RWPE2 (cell line): Measurements from ENCODE around the gene CDC14C.

ENCODE experiments used
- ATAC-seq: fragments of 200-7000 bp; cut with Tn5 transposase; 3 replicates; pipeline ENCODE4 v1.9.1; 2021; ENCODE audit warnings: low read depth
- DNase-seq: peaks from one replicate; pipeline ENCODE4 v3.0.0-alpha.2; 2020; ENCODE audit warnings: low spot score
- H3K27ac ChIP-seq: fragments of 450-650 bp; 2 replicates; pipeline ENCODE4 v1.5.1; 2017; ENCODE audit warnings: mild to moderate bottlenecking; ENCODE audit not compliant: poor library complexity, severe bottlenecking
- H3K27me3 ChIP-seq: fragments of 250-450 bp; sonication (Bioruptor Pico); 2 replicates; pipeline ENCODE4 v1.5.1; 2021; ENCODE audit warnings: mild to moderate bottlenecking, moderate library complexity; ENCODE audit not compliant: insufficient read depth, poor library complexity, severe bottlenecking
- H3K36me3 ChIP-seq: fragments of 250-450 bp; sonication (Bioruptor Pico); 2 replicates; pipeline ENCODE4 v1.5.1; 2020; ENCODE audit warnings: low read depth, mild to moderate bottlenecking, moderate library complexity
- H3K4me1 ChIP-seq: fragments of 250-450 bp; sonication (Bioruptor Pico); 2 replicates; pipeline ENCODE4 v1.5.1; 2021; ENCODE audit warnings: mild to moderate bottlenecking, moderate library complexity; ENCODE audit not compliant: insufficient read depth, poor library complexity, severe bottlenecking
- H3K4me3 ChIP-seq: fragments of 250-450 bp; sonication (Bioruptor Pico); 2 replicates; pipeline ENCODE4 v1.5.1; 2021; ENCODE audit warnings: mild to moderate bottlenecking, moderate library complexity; ENCODE audit not compliant: severe bottlenecking
- H3K9me3 ChIP-seq: fragments of 250-450 bp; sonication (Bioruptor Pico); 2 replicates; pipeline ENCODE4 v1.5.1; 2021; ENCODE audit warnings: mild to moderate bottlenecking, moderate library complexity; ENCODE audit not compliant: severe bottlenecking
- CTCF ChIP-seq: fragments of 450-650 bp; IDR thresholded peaks from one replicate; pipeline ENCODE4 v1.5.1; 2017; ENCODE audit warnings: mild to moderate bottlenecking, moderate library complexity; ENCODE audit not compliant: poor library complexity, severe bottlenecking

Gene CDC14C

GRCh38 chr7:48943279-48943990, 19.1 kb downstream of the CDC14C start:
- DNase-seq (no peak), ATAC-seq (no peak)
- H3K4me3 ChIP-seq, result no peak overlapping the region
- H3K27me3 ChIP-seq, result peaks cover 4% of the 10 kb centered on the region
- H3K27ac ChIP-seq, result no peak overlapping the region
- TF ChIP-seq CTCF, result no peak
- no peaks in the 10 kb centered on the region for H3K9me3 ChIP-seq
- H3K36me3 ChIP-seq, result no peaks in the 10 kb centered on the region
- no peaks in the 10 kb centered on the region for H3K4me1 ChIP-seq

DNA sequence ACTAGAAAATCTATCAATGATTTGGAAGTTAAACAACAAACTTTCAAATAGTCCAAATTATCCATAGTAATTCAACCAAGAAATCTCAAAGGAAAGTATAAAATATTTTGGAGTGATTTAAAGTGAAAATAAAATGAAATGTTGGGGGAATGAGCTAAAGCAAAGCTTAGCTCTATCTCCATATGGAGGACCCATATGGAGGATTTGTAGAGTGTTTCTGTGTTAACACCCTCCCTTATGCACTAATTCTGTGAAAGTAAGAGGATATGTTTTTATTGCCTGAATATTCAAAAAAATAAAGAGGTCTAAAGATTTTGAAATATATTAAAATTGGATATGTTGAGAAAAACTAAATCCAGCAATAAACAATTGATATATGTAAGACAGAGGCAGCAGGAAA, 31.6 kb downstream of the CDC14C start:
- Histone ChIP-seq H3K4me3 (no peak overlapping the region), H3K27me3 (no peaks in the 10 kb centered on the region), H3K4me1 (no peaks in the 10 kb centered on the region), H3K9me3 (no peaks in the 10 kb centered on the region), H3K36me3 (no peaks in the 10 kb centered on the region), H3K27ac (no peak overlapping the region)
- DNase-seq (no peak), ATAC-seq (no peak)
- no peak for TF ChIP-seq CTCF

DNA sequence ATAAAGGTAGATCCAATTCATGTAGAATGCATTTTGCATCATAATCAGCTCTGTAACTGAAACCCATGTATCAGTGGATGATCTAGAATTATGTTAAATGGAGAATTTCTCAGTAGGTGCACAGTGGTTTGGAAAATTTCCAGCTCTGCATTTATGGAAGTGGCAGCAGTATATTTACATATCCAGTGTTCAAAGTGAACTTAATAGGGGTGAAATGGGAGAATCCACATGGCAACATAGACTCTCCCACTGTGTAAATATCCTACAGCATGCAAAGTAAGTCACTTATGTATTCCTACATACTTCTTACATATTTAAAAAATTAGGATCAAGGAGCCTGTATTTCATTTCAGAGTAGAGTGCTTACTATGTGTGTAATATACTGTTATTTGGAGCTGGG, 35.3 kb downstream of the CDC14C start:
- Histone ChIP-seq H3K27me3 (peaks cover 7% of the 10 kb centered on the region), H3K4me1 (no peaks in the 10 kb centered on the region), H3K4me3 (no peak overlapping the region), H3K36me3 (no peaks in the 10 kb centered on the region), H3K9me3 (no peaks in the 10 kb centered on the region), H3K27ac (no peak overlapping the region)
- DNase-seq (no peak), ATAC-seq (no peak)
- TF ChIP-seq CTCF, result no peak

DNA sequence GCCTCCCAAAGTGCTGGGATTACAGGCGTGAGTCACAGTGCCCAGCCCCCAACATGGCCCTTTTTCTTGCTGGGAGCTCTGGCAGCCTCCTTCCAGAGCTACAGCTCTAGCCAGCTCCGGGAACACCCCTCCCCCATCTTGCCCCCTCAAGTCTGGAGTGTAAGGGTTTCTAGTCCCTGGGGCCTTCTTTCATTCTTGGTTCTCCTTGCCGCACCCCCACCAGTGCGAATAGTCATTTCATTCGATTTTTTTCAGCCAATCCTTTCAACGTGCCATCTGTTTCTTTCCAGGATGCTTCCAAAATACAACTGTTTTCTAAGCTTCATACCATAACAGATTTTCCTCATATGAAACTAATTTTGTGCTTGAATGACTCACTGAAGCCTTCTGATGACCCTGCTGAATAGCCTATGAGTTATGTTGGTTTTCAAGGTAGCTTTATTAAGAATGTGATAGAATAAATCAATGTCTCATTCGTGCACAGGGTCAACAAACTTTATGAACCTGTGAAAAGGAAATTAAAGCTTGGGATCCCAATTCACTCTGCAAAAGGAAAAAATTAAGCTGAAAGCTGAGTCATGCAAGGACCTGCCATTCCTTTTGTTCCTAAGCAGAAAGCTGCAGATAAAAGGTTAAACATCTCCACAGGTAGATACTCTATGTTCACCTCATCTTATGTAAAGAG, 38.6 kb downstream of the CDC14C start:
- Histone ChIP-seq H3K27me3 (peaks cover 7% of the 10 kb centered on the region), H3K4me3 (no peak overlapping the region), H3K9me3 (no peaks in the 10 kb centered on the region), H3K27ac (no peak overlapping the region), H3K4me1 (no peaks in the 10 kb centered on the region), H3K36me3 (no peaks in the 10 kb centered on the region)
- DNase-seq (no peak), ATAC-seq (no peak)
- no peak for TF ChIP-seq CTCF

GRCh38 chr7:48964074-48964473, 39.7 kb downstream of the CDC14C start:
- Histone ChIP-seq H3K9me3 (no peaks in the 10 kb centered on the region), H3K27me3 (peaks cover 9% of the 10 kb centered on the region), H3K4me1 (no peaks in the 10 kb centered on the region), H3K36me3 (no peaks in the 10 kb centered on the region), H3K4me3 (no peak overlapping the region), H3K27ac (no peak overlapping the region)
- ATAC-seq (no peak), DNase-seq (no peak)
- TF ChIP-seq CTCF, result no peak
